Measurements from ENCODE around the gene GPI. TPM values are rescaled to one million over a fixed set of nuclear protein-coding genes. Genes with fewer than 3 reads are reported as not detected.
A peak's percentile ranks its signal among the peaks of the same experiment; 100 is the strongest.

GPI gene
- total RNA-seq, 1 donor from 2014 or later: 152 TPM

- no peak for DNase-seq (ENCODE audit: low spot score)
- intact Hi-C loops (cut with DNase I): no loop called here
- ATAC-seq: no peak
Measured at GRCh38 chr19:34430738-34431625, 66.0 kb downstream of the GPI start.

- DNase-seq (ENCODE audit: low spot score): no peak
- intact Hi-C loops (cut with DNase I): no loop called here
- ATAC-seq: no peak
Measured at GRCh38 chr19:34431681-34432402, 66.8 kb downstream of the GPI start.

GRCh38 chr19:34432797-34433196 lies 67.8 kb downstream of the GPI start:
- DNase-seq (ENCODE audit: low spot score): no peak
- intact Hi-C loops (cut with DNase I): no loop called here
- peak; percentile 89 for ATAC-seq

- ATAC-seq: no peak
- intact Hi-C loops (cut with DNase I): no loop called here
- DNase-seq (ENCODE audit: low spot score): no peak
Measured at GRCh38 chr19:34436716-34437115, 71.7 kb downstream of the GPI start.

GRCh38 chr19:34448191-34448590 lies 83.2 kb downstream of the GPI start:
- ATAC-seq: no peak

More at GRCh38 chr19:34448191-34448590, 83.2 kb downstream of the GPI start:
- no peak for DNase-seq (ENCODE audit: low spot score)
- intact Hi-C loops (cut with DNase I): no loop called here

Other genes starting within 250 kb of the GPI start
- 109 TPM for gene LSM14A, start 192.7 kb upstream of the GPI start, total RNA-seq
- gene GARRE1, start 110.6 kb upstream of the GPI start, total RNA-seq: 59.9 TPM
- 11.6 TPM for gene PDCD2L, start 39.2 kb downstream of the GPI start, total RNA-seq
- gene UBA2, start 63.2 kb downstream of the GPI start, total RNA-seq: 84.0 TPM
- gene WTIP, start 116.6 kb downstream of the GPI start, total RNA-seq: 50.1 TPM